Activated CD4-positive, alpha-beta T cell treated with anti-CD3 and anti-CD28 coated beads, Interleukin-10, Interleukin-2, amounts not matched to agents 100 ng/mL and 50 ng/mL, durations not matched to agents 16 hours and 8 hours (primary cell): ENCODE measurements around the gene KRTAP1-1.
"Not testable (repeated sequence)": the region's sequence is repeated elsewhere in the genome, so short reads cannot be mapped to it uniquely, and the experiment has no call there.

Experiments used
- DNase-seq: peaks from one replicate; pipeline ENCODE4 v3.0.0-alpha.2; 2020

The KRTAP1-1 gene

GRCh38 chr17:41054556-41054955, 13.3 kb upstream of the KRTAP1-1 start:
- not testable (repeated sequence) for DNase-seq

GRCh38 chr17:41054025-41054424, 12.8 kb upstream of the KRTAP1-1 start:
- DNase-seq: no peak

GRCh38 chr17:41052566-41052965, 11.3 kb upstream of the KRTAP1-1 start:
- no peak for DNase-seq

- DNase-seq: no peak
Measured at GRCh38 chr17:41049110-41049509, 7.9 kb upstream of the KRTAP1-1 start.

- DNase-seq: no peak
Measured at GRCh38 chr17:41048441-41048840, 7.2 kb upstream of the KRTAP1-1 start.

GRCh38 chr17:41046735-41047465, 5.7 kb upstream of the KRTAP1-1 start, which contains the start of gene KRTAP2-1:
Gene KRTAP2-1 (minus strand): TSS chr17:41047316. CDS start chr17:41047267, 49 bp downstream.
- DNase-seq: not testable (repeated sequence)

GRCh38 chr17:41042953-41043352, 1.7 kb upstream of the KRTAP1-1 start:
- DNase-seq: no peak

- DNase-seq: no peak
Measured at GRCh38 chr17:41037853-41038350, 3.3 kb downstream of the KRTAP1-1 start.

- not testable (repeated sequence) for DNase-seq
Measured at GRCh38 chr17:41034346-41034935, 6.8 kb downstream of the KRTAP1-1 start, which contains the start of gene KRTAP1-3. Gene KRTAP1-3 (minus strand): TSS chr17:41034874. CDS start chr17:41034821, 53 bp downstream.

- DNase-seq: no peak
Measured at GRCh38 chr17:41029633-41030245, 11.5 kb downstream of the KRTAP1-1 start, which contains the start of gene KRTAP1-4. Gene KRTAP1-4 (minus strand): TSS chr17:41030195. CDS start chr17:41030078, 117 bp downstream.

- no peak for DNase-seq
Measured at GRCh38 chr17:41026715-41027471, 14.4 kb downstream of the KRTAP1-1 start, which contains the start of gene KRTAP1-5. Gene KRTAP1-5 (minus strand): TSS chr17:41027208. CDS start chr17:41027155, 53 bp downstream.

- DNase-seq: no peak
Measured at GRCh38 chr17:41024697-41025096, 16.6 kb downstream of the KRTAP1-1 start.

- DNase-seq: no peak
Measured at GRCh38 chr17:41020336-41020735, 20.9 kb downstream of the KRTAP1-1 start.

- no peak for DNase-seq
Measured at GRCh38 chr17:41019415-41019814, 21.8 kb downstream of the KRTAP1-1 start.

GRCh38 chr17:41018541-41018940, 22.7 kb downstream of the KRTAP1-1 start:
- DNase-seq: no peak

GRCh38 chr17:41016578-41017215, 24.6 kb downstream of the KRTAP1-1 start:
- no peak for DNase-seq

GRCh38 chr17:41015454-41015853, 25.8 kb downstream of the KRTAP1-1 start:
- no peak for DNase-seq

GRCh38 chr17:41013606-41014005, 27.6 kb downstream of the KRTAP1-1 start:
- no peak for DNase-seq

- DNase-seq: no peak
Measured at GRCh38 chr17:41013181-41013580, 28.1 kb downstream of the KRTAP1-1 start.

- DNase-seq: no peak
Measured at GRCh38 chr17:41012326-41013120, 28.7 kb downstream of the KRTAP1-1 start.

GRCh38 chr17:41010441-41010840, 30.8 kb downstream of the KRTAP1-1 start:
- no peak for DNase-seq
